Mesenchymal stem cell (in vitro differentiated cells and primary cell): ENCODE measurements around the gene NUDCD3.

Experiments
- DNase-seq: peaks from one replicate; pipeline ENCODE4 v3.0.0-alpha.2; 2013
- H2AFZ ChIP-seq: one replicate; pipeline ENCODE4 v1.6.1; 2013; ENCODE audit warnings: low read depth, mild to moderate bottlenecking, control low read depth, inconsistent platforms, low read length, moderate library complexity
- H2AK5ac ChIP-seq: 2 replicates; pipeline ENCODE4 v1.6.1; 2013; ENCODE audit warnings: low read length, moderate library complexity, mild to moderate bottlenecking, inconsistent platforms; ENCODE audit not compliant: severe bottlenecking
- H2BK120ac ChIP-seq: one replicate; pipeline ENCODE4 v1.6.1; 2013; ENCODE audit warnings: low read depth, mild to moderate bottlenecking, inconsistent platforms, low read length, moderate library complexity
- H2BK12ac ChIP-seq, 2 experiments: one replicate each; pipeline ENCODE4 v1.6.1; 2013; ENCODE audit warnings: inconsistent platforms in 2 of 2, low read length in 2 of 2, mild to moderate bottlenecking in 2 of 2, moderate library complexity in 2 of 2, control low read depth in 1 of 2
- H2BK15ac ChIP-seq: one replicate; pipeline ENCODE4 v1.6.1; 2013; ENCODE audit warnings: mild to moderate bottlenecking, low read depth, inconsistent platforms; ENCODE audit not compliant: poor library complexity, severe bottlenecking
- H2BK5ac ChIP-seq: 2 replicates; pipeline ENCODE4 v1.6.1; 2013; ENCODE audit warnings: low read depth, mild to moderate bottlenecking, low read length, control low read depth, inconsistent platforms; ENCODE audit not compliant: poor library complexity, severe bottlenecking
- H3K14ac ChIP-seq, 2 experiments: one replicate each; pipeline ENCODE4 v1.6.1; 2013; ENCODE audit warnings: inconsistent platforms in 2 of 2, low read length in 2 of 2, control low read depth in 1 of 2, mild to moderate bottlenecking in 1 of 2, moderate library complexity in 1 of 2
- H3K18ac ChIP-seq, 2 experiments: one replicate each; pipeline ENCODE4 v1.6.1; 2013; ENCODE audit warnings: inconsistent platforms in 2 of 2, low read length in 2 of 2, control low read depth in 1 of 2, low read depth in 1 of 2, mild to moderate bottlenecking in 1 of 2
- H3K23ac ChIP-seq, 2 experiments: one replicate each; pipeline ENCODE4 v1.6.1; 2013; ENCODE audit warnings: inconsistent platforms in 2 of 2, low read length in 2 of 2, mild to moderate bottlenecking in 2 of 2, moderate library complexity in 2 of 2, control low read depth in 1 of 2
- H3K27ac ChIP-seq: 2 replicates; pipeline ENCODE4 v1.5.1; 2013; ENCODE audit warnings: mild to moderate bottlenecking, moderate library complexity, low read length, control low read depth, inconsistent platforms; ENCODE audit not compliant: poor library complexity, severe bottlenecking
- H3K27me3 ChIP-seq, 2 experiments: 2 replicates each; pipeline versions ENCODE4 v1.6.1 to v1.7.0; 2013; ENCODE audit warnings: low read length in 2 of 2, mild to moderate bottlenecking in 2 of 2, moderate library complexity in 2 of 2, control low read depth in 1 of 2, inconsistent platforms in 1 of 2; ENCODE audit not compliant: control insufficient read depth in 1 of 2, insufficient read depth in 1 of 2
- H3K36me3 ChIP-seq, 2 experiments: 2 replicates each; pipeline versions ENCODE4 v1.6.1 to v1.7.0; 2013; ENCODE audit warnings: low read length in 2 of 2, control low read depth in 1 of 2, inconsistent platforms in 1 of 2, low read depth in 1 of 2, mild to moderate bottlenecking in 1 of 2; ENCODE audit not compliant: insufficient read depth in 2 of 2, control insufficient read depth in 1 of 2
- H3K4ac ChIP-seq, 2 experiments: one replicate each; pipeline ENCODE4 v1.6.1; 2013; ENCODE audit warnings: inconsistent platforms in 2 of 2, low read length in 2 of 2, mild to moderate bottlenecking in 2 of 2, moderate library complexity in 2 of 2, control low read depth in 1 of 2, low read depth in 1 of 2
- H3K4me1 ChIP-seq: 2 replicates; pipeline ENCODE4 v1.6.1; 2013; ENCODE audit warnings: low read depth, low read length, control low read depth; ENCODE audit not compliant: control insufficient read depth, insufficient read depth
- H3K4me2 ChIP-seq: 2 replicates; pipeline ENCODE4 v1.6.1; 2013; ENCODE audit warnings: low read length, mild to moderate bottlenecking, inconsistent platforms; ENCODE audit not compliant: poor library complexity, severe bottlenecking
- H3K4me3 ChIP-seq, 2 experiments: 2 replicates each; pipeline versions ENCODE4 v1.5.1 to v1.7.0; 2013; ENCODE audit warnings: low read length in 2 of 2, mild to moderate bottlenecking in 2 of 2, control low read depth in 1 of 2, low read depth in 1 of 2; ENCODE audit not compliant: insufficient read depth in 1 of 2
- H3K79me1 ChIP-seq: replicated peaks from 2 replicates; pipeline ENCODE4 v1.6.1; 2013; ENCODE audit warnings: mild to moderate bottlenecking, control low read depth, low read length, inconsistent platforms; ENCODE audit not compliant: poor library complexity, severe bottlenecking
- H3K9ac ChIP-seq: 2 replicates; pipeline ENCODE4 v1.7.0; 2013; ENCODE audit warnings: mild to moderate bottlenecking, low read length, moderate library complexity
- H3K9me3 ChIP-seq: 2 replicates; pipeline ENCODE4 v1.7.0; 2013; ENCODE audit warnings: mild to moderate bottlenecking, low read length; ENCODE audit not compliant: control insufficient read depth
- H4K8ac ChIP-seq: one replicate; pipeline ENCODE4 v1.6.1; 2013; ENCODE audit warnings: inconsistent platforms, mild to moderate bottlenecking, low read length, moderate library complexity
- H4K91ac ChIP-seq: one replicate; pipeline ENCODE4 v1.6.1; 2013; ENCODE audit warnings: mild to moderate bottlenecking, low read length, inconsistent platforms
- WGBS: methylation state at CpG from one replicate; pipeline ENCODE4 v1.1.7; 2013; ENCODE audit warnings: mixed read lengths; 5-methylcytosine and 5-hydroxymethylcytosine counted together

NUDCD3 gene

GRCh38 chr7:44408596-44408995, 81.9 kb downstream of the NUDCD3 start:
- H3K9ac ChIP-seq: no peak overlapping the region
- no peak overlapping the region for H3K18ac ChIP-seq
- H3K36me3 ChIP-seq: peaks cover 24 to 37% of the 10 kb centered on the region in 2 experiments
- H2BK15ac ChIP-seq: no peak overlapping the region
- H2BK120ac ChIP-seq: no peak overlapping the region
- no peak overlapping the region for H2BK12ac ChIP-seq
- H3K23ac ChIP-seq: no peak overlapping the region
- H3K79me1 ChIP-seq: peaks cover 43% of the 10 kb centered on the region
- H3K4me2 ChIP-seq: no peak overlapping the region
- peak overlapping the region; percentile 80 for H2AK5ac ChIP-seq
- 63% methylated on average over 3 of the region's 3 CpGs for WGBS
- no peaks in the 10 kb centered on the region for H3K27me3 ChIP-seq
- no peak overlapping the region for H4K91ac ChIP-seq
- DNase-seq: no peak
- peak overlapping the region; percentile 14 for H3K27ac ChIP-seq
- no peak overlapping the region for H2BK5ac ChIP-seq
- no peak overlapping the region for H2AFZ ChIP-seq
- no peak overlapping the region for H3K14ac ChIP-seq
- no peak overlapping the region for H3K4ac ChIP-seq
- H3K9me3 ChIP-seq: peaks cover 10% of the 10 kb centered on the region
- H3K4me1 ChIP-seq: peaks cover 7% of the 10 kb centered on the region
- no peak overlapping the region for H4K8ac ChIP-seq
- no peak overlapping the region for H3K4me3 ChIP-seq

DNA sequence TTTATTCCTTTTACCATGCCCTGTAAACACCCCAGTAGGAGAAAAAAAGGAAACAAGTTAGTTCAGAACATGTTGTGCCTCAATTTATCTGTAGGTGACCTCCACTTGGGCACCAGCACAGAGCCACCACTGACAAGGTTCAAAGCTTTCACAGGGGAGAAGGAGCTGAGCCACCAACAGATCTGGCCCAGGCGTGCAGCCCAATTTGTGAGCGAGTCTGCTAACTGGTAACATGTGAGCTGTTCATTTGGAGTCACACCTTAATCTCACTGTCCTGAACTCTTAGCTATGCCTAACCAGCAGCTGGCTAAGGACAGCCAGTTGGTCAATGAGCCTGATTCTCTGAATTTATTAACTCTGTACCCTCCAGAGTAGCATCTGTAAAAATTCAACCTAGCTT, 86.7 kb downstream of the NUDCD3 start:
- H3K4me3 ChIP-seq: no peak overlapping the region
- no peak overlapping the region for H2BK12ac ChIP-seq
- H4K91ac ChIP-seq: no peak overlapping the region
- peaks cover 47% of the 10 kb centered on the region in 2 experiments for H3K36me3 ChIP-seq
- WGBS: 98% methylated on average over 2 of the region's 2 CpGs
- H2BK120ac ChIP-seq: no peak overlapping the region
- peaks cover 61% of the 10 kb centered on the region for H3K79me1 ChIP-seq
- H2BK5ac ChIP-seq: no peak overlapping the region
- no peak overlapping the region for H3K27ac ChIP-seq
- no peak overlapping the region for H2AFZ ChIP-seq
- no peak for DNase-seq
- no peak overlapping the region for H3K4me2 ChIP-seq
- H3K4me1 ChIP-seq: peaks cover 12% of the 10 kb centered on the region
- no peak overlapping the region for H3K14ac ChIP-seq
- H3K23ac ChIP-seq: no peak overlapping the region
- no peak overlapping the region for H2BK15ac ChIP-seq
- H3K4ac ChIP-seq: no peak overlapping the region
- H4K8ac ChIP-seq: no peak overlapping the region
- H3K18ac ChIP-seq: no peak overlapping the region
- H3K9ac ChIP-seq: no peak overlapping the region
- no peaks in the 10 kb centered on the region for H3K9me3 ChIP-seq
- H3K27me3 ChIP-seq: no peaks in the 10 kb centered on the region
- no peak overlapping the region for H2AK5ac ChIP-seq

- Histone ChIP-seq H2BK12ac (no peak overlapping the region), H3K4me1 (peaks cover 14% of the 10 kb centered on the region), H3K9me3 (no peaks in the 10 kb centered on the region), H3K18ac (no peak overlapping the region), H3K23ac (no peak overlapping the region), H2AFZ (no peak overlapping the region), H3K27ac (no peak overlapping the region), H3K79me1 (peaks cover 66% of the 10 kb centered on the region), H2BK15ac (no peak overlapping the region), H3K36me3 (peaks cover 51% of the 10 kb centered on the region in 2 experiments), H3K4me3 (no peak overlapping the region), H4K91ac (no peak overlapping the region), H2BK5ac (no peak overlapping the region), H3K4me2 (no peak overlapping the region), H4K8ac (no peak overlapping the region), H3K14ac (no peak overlapping the region), H2BK120ac (no peak overlapping the region), H3K4ac (no peak overlapping the region), H3K9ac (no peak overlapping the region), H3K27me3 (no peaks in the 10 kb centered on the region), H2AK5ac (no peak overlapping the region)
- WGBS: 99% methylated on average over 4 of the region's 4 CpGs
- DNase-seq: no peak
Measured at GRCh38 chr7:44403176-44403759, 87.2 kb downstream of the NUDCD3 start.

DNA sequence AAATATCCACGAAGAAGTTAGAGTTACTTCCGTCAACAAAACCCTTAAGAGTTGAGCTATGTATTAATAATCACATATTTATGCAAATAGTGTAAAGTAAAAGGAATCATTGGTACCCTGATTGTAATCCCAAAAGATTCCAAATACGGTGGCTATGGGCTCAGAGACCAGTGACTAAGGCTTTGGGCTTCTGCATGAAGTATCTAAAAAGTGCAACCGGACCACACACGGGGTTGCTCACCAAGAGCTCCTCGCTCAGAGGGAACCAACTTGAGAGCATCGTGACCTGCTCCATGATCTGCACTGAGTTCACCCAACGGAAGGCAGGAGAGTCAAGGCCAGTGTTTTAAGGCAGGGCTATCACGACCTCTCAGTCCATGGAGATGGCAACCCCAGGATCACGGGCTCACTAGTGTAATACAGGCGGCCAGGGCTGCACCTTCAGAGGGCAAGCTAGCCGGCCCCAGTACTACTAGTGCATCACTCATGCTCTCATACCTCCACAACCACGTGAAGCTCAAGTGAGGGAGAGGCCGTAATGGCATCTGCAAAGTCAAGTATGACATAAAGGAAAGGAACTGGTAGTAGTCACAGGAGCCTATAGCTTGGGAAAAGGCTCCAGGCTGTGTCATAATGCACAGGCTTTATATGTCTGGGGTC, 87.9 kb downstream of the NUDCD3 start:
- H3K4me2 ChIP-seq: no peak overlapping the region
- H3K18ac ChIP-seq: no peak overlapping the region
- H3K14ac ChIP-seq: no peak overlapping the region
- no peak overlapping the region for H4K8ac ChIP-seq
- no peak overlapping the region for H2BK12ac ChIP-seq
- H3K23ac ChIP-seq: peak overlapping the region in 1 of 2 experiments; percentile 27
- no peak overlapping the region for H2BK5ac ChIP-seq
- no peak overlapping the region for H2AK5ac ChIP-seq
- H2AFZ ChIP-seq: no peak overlapping the region
- no peak overlapping the region for H3K27ac ChIP-seq
- H3K36me3 ChIP-seq: peaks cover 51 to 53% of the 10 kb centered on the region in 2 experiments
- 95% methylated on average over 11 of the region's 14 CpGs for WGBS
- no peak overlapping the region for H3K4me3 ChIP-seq
- H2BK120ac ChIP-seq: no peak overlapping the region
- no peaks in the 10 kb centered on the region for H3K9me3 ChIP-seq
- H4K91ac ChIP-seq: no peak overlapping the region
- peaks cover 69% of the 10 kb centered on the region for H3K79me1 ChIP-seq
- H2BK15ac ChIP-seq: no peak overlapping the region
- DNase-seq: no peak
- H3K9ac ChIP-seq: no peak overlapping the region
- no peaks in the 10 kb centered on the region for H3K27me3 ChIP-seq
- H3K4ac ChIP-seq: no peak overlapping the region
- peaks cover 18% of the 10 kb centered on the region for H3K4me1 ChIP-seq
